Measurements from ENCODE around the gene PPP1R12B.
"Not testable (repeated sequence)": the region's sequence is repeated elsewhere in the genome, so short reads cannot be mapped to it uniquely, and the experiment has no call there.

The PPP1R12B gene

DNA sequence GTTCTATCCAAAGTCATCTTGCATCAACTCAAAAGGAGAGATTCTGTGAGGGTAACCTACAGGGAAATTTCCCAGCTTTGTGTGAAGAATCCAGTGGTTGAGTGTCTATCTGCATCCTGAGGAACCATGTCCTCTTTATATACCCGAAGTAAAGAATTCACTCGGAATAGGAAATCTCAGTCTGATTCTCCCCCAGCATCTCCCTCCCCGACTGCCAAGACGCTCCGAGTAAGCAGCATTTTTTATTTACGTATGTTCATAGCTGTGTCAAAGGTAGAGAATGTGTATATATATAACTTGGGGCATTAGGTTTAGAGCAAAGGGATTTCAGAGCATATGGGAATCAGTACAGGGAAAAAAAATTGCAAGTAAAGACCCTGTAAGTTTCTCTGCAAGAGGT is 191.5 kb downstream of the PPP1R12B start:
- Mint-ChIP-seq H3K9me3 (no peaks in the 10 kb centered on the region), H3K4me3 (no peak overlapping the region), H3K4me1 (ENCODE audit: low read depth) (peaks cover 17% of the 10 kb centered on the region), H3K36me3 (ENCODE audit: low read depth) (peaks cover 2% of the 10 kb centered on the region), H3K27me3 (ENCODE audit: low read depth) (peaks cover 6% of the 10 kb centered on the region), H3K27ac (no peak overlapping the region)
- no peak for DNase-seq (ENCODE audit: low spot score)

DNA sequence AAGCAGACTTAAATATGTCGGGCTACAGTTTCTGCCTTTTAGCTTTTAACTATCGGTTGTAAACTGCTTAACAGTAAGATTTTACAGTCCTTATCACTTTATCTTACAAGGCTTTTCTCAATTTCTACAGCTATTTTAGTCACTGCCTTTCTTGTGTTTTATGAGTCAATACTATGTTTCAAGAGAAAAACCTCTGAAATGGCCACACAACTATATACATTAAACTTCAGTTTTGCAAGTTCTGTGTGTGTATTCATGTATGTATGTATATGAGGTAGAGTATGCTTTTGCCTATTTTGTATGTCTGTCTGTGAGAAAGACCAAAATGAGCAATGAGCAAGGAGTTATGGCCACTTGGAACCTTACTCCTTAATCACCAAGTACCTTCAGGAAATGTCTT is 191.9 kb downstream of the PPP1R12B start:
- peaks cover 8% of the 10 kb centered on the region for H3K27me3 Mint-ChIP-seq (ENCODE audit: low read depth)
- no peak overlapping the region for H3K27ac Mint-ChIP-seq
- peaks cover 2% of the 10 kb centered on the region for H3K36me3 Mint-ChIP-seq (ENCODE audit: low read depth)
- H3K9me3 Mint-ChIP-seq = no peaks in the 10 kb centered on the region
- no peak for DNase-seq (ENCODE audit: low spot score)
- no peak overlapping the region for H3K4me3 Mint-ChIP-seq
- H3K4me1 Mint-ChIP-seq (ENCODE audit: low read depth) = peaks cover 18% of the 10 kb centered on the region

DNA sequence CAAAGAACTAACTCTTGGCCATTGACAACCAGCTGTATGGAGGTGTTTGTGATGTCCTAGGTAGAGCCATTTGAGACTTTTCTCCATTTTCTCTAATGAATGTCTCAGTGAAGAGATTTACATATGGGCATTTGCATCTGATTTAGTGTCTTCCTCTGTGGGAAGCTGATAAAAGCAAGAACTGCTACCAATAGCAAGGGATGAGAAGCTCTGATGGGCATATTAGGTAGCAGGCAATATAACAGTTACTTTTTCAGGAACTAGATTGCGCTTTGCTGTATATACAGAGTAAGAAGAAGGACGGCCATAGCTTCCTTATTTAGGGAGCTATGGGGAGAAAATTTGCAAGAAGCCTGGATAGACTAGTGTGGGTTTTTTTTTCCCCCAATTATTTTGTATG is 192.4 kb downstream of the PPP1R12B start:
- not testable (repeated sequence) for H3K4me3 Mint-ChIP-seq; H3K27ac Mint-ChIP-seq; H3K36me3 Mint-ChIP-seq (ENCODE audit: low read depth); H3K9me3 Mint-ChIP-seq; DNase-seq (ENCODE audit: low spot score)
- H3K27me3 Mint-ChIP-seq (ENCODE audit: low read depth) = peaks cover 11% of the 10 kb centered on the region
- peaks cover 22% of the 10 kb centered on the region for H3K4me1 Mint-ChIP-seq (ENCODE audit: low read depth)

GRCh38 chr1:202542415-202542814 is 193.9 kb downstream of the PPP1R12B start:
- not testable (repeated sequence) for DNase-seq (ENCODE audit: low spot score); H3K36me3 Mint-ChIP-seq (ENCODE audit: low read depth); H3K9me3 Mint-ChIP-seq; H3K27ac Mint-ChIP-seq; H3K4me3 Mint-ChIP-seq
- Mint-ChIP-seq H3K27me3 (ENCODE audit: low read depth) (peaks cover 13% of the 10 kb centered on the region), H3K4me1 (ENCODE audit: low read depth) (peaks cover 36% of the 10 kb centered on the region)

DNA sequence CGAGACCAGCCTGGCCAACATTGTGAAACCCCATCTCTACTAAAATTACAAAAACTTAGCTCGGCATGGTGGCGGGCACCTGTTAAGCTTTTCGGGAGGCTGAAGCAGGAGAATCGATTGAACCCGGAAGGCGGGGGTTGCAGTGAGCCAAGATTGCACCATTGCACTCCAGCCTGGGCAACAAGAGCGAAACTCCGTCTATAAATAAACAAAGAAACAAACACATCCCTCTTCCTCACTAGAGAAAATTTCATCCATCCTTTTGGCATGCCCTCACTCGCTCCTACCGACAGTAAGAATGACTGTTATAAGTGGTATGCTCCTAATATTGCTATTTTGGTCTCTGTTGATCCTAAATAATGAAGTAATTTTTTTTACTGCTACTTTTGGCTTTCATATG is 195.0 kb downstream of the PPP1R12B start:
- peaks cover 36% of the 10 kb centered on the region for H3K4me1 Mint-ChIP-seq (ENCODE audit: low read depth)
- H3K4me3 Mint-ChIP-seq; H3K36me3 Mint-ChIP-seq (ENCODE audit: low read depth); DNase-seq (ENCODE audit: low spot score); H3K27ac Mint-ChIP-seq; H3K9me3 Mint-ChIP-seq: not testable (repeated sequence)
- H3K27me3 Mint-ChIP-seq (ENCODE audit: low read depth) = peaks cover 13% of the 10 kb centered on the region

GRCh38 chr1:202544766-202545449 is 196.4 kb downstream of the PPP1R12B start:
- not testable (repeated sequence) for DNase-seq (ENCODE audit: low spot score)

DNA sequence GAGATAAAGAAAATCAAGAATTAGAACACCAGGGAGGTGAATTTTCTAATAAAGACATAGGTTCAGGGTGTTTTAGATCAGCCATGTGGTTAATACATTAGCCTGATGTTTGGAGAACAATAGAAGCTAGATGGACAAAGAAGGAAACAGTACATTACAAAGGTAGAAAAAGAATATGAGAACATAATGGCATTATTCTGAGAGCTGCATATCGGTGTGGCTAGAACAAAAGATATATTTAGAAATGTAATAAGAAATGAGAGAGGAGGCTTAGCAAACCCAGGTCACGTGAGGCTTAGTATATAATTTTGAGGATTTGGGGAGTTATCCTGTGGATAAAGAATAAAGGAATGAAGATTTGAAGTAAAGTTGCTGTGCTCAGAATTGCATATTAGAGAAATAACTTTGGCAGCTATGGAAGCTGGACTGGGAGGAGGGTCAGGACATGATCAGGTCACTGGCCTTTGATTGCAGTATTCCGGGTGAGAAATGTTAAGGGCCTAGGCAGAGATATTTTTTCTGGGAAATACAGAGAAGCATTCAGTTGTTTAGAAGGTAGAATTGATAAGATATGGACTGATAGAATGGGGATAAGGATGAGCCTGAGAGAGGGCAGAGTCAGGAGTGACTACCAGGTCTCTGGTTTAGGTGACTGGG is 197.3 kb downstream of the PPP1R12B start:
- not testable (repeated sequence) for DNase-seq (ENCODE audit: low spot score); H3K4me3 Mint-ChIP-seq; H3K36me3 Mint-ChIP-seq (ENCODE audit: low read depth); H3K9me3 Mint-ChIP-seq; H3K27ac Mint-ChIP-seq
- Mint-ChIP-seq H3K4me1 (ENCODE audit: low read depth) (peaks cover 26% of the 10 kb centered on the region), H3K27me3 (ENCODE audit: low read depth) (peaks cover 13% of the 10 kb centered on the region)

More at GRCh38 chr1:202544766-202545449, 196.4 kb downstream of the PPP1R12B start:
- not testable (repeated sequence) for H3K4me3 Mint-ChIP-seq; H3K9me3 Mint-ChIP-seq; H3K36me3 Mint-ChIP-seq (ENCODE audit: low read depth); H3K27ac Mint-ChIP-seq
- Mint-ChIP-seq H3K27me3 (ENCODE audit: low read depth) (peaks cover 13% of the 10 kb centered on the region), H3K4me1 (ENCODE audit: low read depth) (peaks cover 31% of the 10 kb centered on the region)

- Mint-ChIP-seq H3K27me3 (ENCODE audit: low read depth) (peaks cover 13% of the 10 kb centered on the region), H3K4me1 (ENCODE audit: low read depth) (peaks cover 26% of the 10 kb centered on the region)
- not testable (repeated sequence) for DNase-seq (ENCODE audit: low spot score); H3K9me3 Mint-ChIP-seq; H3K36me3 Mint-ChIP-seq (ENCODE audit: low read depth); H3K4me3 Mint-ChIP-seq; H3K27ac Mint-ChIP-seq
Measured at GRCh38 chr1:202546377-202546776, 197.9 kb downstream of the PPP1R12B start.

GRCh38 chr1:202546796-202547195 is 198.3 kb downstream of the PPP1R12B start:
- not testable (repeated sequence) for DNase-seq (ENCODE audit: low spot score); H3K27ac Mint-ChIP-seq; H3K4me3 Mint-ChIP-seq; H3K36me3 Mint-ChIP-seq (ENCODE audit: low read depth); H3K9me3 Mint-ChIP-seq
- H3K4me1 Mint-ChIP-seq (ENCODE audit: low read depth) = peaks cover 22% of the 10 kb centered on the region
- peaks cover 10% of the 10 kb centered on the region for H3K27me3 Mint-ChIP-seq (ENCODE audit: low read depth)

- Mint-ChIP-seq H3K4me3 (no peak overlapping the region), H3K9me3 (no peaks in the 10 kb centered on the region), H3K27ac (no peak overlapping the region), H3K36me3 (ENCODE audit: low read depth) (no peaks in the 10 kb centered on the region), H3K27me3 (ENCODE audit: low read depth) (peaks cover 10% of the 10 kb centered on the region), H3K4me1 (ENCODE audit: low read depth) (peaks cover 19% of the 10 kb centered on the region)
- DNase-seq (ENCODE audit: low spot score) = no peak
Measured at GRCh38 chr1:202547215-202547614, 198.7 kb downstream of the PPP1R12B start.

GRCh38 chr1:202550088-202550487 is 201.6 kb downstream of the PPP1R12B start:
- not testable (repeated sequence) for H3K9me3 Mint-ChIP-seq; H3K27ac Mint-ChIP-seq; DNase-seq (ENCODE audit: low spot score); H3K27me3 Mint-ChIP-seq (ENCODE audit: low read depth); H3K4me3 Mint-ChIP-seq; H3K36me3 Mint-ChIP-seq (ENCODE audit: low read depth)
- peaks cover 22% of the 10 kb centered on the region for H3K4me1 Mint-ChIP-seq (ENCODE audit: low read depth)

- H3K27ac Mint-ChIP-seq = no peak overlapping the region
- H3K27me3 Mint-ChIP-seq (ENCODE audit: low read depth) = no peaks in the 10 kb centered on the region
- peaks cover 9% of the 10 kb centered on the region for H3K4me1 Mint-ChIP-seq (ENCODE audit: low read depth)
- no peak overlapping the region for H3K4me3 Mint-ChIP-seq
- H3K36me3 Mint-ChIP-seq (ENCODE audit: low read depth) = no peaks in the 10 kb centered on the region
- H3K9me3 Mint-ChIP-seq = no peaks in the 10 kb centered on the region
- DNase-seq (ENCODE audit: low spot score) = no peak
Measured at GRCh38 chr1:202551683-202552082, 203.2 kb downstream of the PPP1R12B start.

GRCh38 chr1:202552615-202553014 is 204.1 kb downstream of the PPP1R12B start:
- not testable (repeated sequence) for H3K36me3 Mint-ChIP-seq (ENCODE audit: low read depth); H3K4me3 Mint-ChIP-seq; H3K27ac Mint-ChIP-seq; DNase-seq (ENCODE audit: low spot score); H3K4me1 Mint-ChIP-seq (ENCODE audit: low read depth); H3K9me3 Mint-ChIP-seq; H3K27me3 Mint-ChIP-seq (ENCODE audit: low read depth)

DNA sequence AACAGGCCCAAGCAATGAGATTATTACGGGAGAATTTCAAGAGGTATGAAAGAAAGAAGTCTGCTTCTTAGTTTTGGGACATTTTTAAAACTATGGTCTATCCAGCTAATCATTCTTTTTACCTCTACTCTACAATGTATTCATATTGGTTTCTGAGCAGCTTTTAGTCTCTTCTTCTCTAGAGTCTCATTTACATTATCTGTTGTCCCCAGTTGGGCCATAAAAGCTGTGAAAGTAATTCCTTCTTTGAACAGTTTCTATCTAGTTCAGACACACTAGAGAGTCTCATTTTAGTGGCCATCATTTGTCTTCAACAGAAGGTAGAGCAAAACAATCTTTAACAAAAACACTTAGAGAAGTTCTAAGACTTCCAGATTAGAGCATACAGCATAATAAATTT is 204.6 kb downstream of the PPP1R12B start:
- not testable (repeated sequence) for H3K27me3 Mint-ChIP-seq (ENCODE audit: low read depth); H3K27ac Mint-ChIP-seq; DNase-seq (ENCODE audit: low spot score); H3K4me3 Mint-ChIP-seq; H3K36me3 Mint-ChIP-seq (ENCODE audit: low read depth); H3K9me3 Mint-ChIP-seq; H3K4me1 Mint-ChIP-seq (ENCODE audit: low read depth)

Measured in T-helper 2 cell treated with Interferon-gamma antibody and Interleukin-4, amounts not matched to agents 5 μg/mL and 100 μg/mL, for 36 hours (primary cell).